ENCODE results near the gene EEF1AKMT2.

GRCh38 chr10:124724279-124725027, 67.2 kb downstream of the EEF1AKMT2 start:
- TF ChIP-seq CTCF (IDR thresholded peaks at IDR 0.05) (no peak), HMGA2 (CRISPR knock-in tag; IDR thresholded peaks at IDR 0.05) (no peak), SMAD4 (CRISPR knock-in tag; IDR thresholded peaks at IDR 0.05) (no peak), ZNF121 (CRISPR knock-in tag; IDR thresholded peaks at IDR 0.05) (no peak), CDX4 (CRISPR knock-in tag; IDR thresholded peaks at IDR 0.05; ENCODE audit: borderline replicate concordance) (no peak), ZNF138 (CRISPR knock-in tag; conservative IDR thresholded peaks at IDR 0.05) (no peak), NFATC4 (CRISPR knock-in tag; IDR thresholded peaks at IDR 0.05) (no peak), CREB1 (CRISPR knock-in tag; IDR thresholded peaks at IDR 0.05) (no peak), NR3C1 (CRISPR knock-in tag; conservative IDR thresholded peaks at IDR 0.05; ENCODE audit: low read depth) (no peak)
- TF ChIP-seq, protein P1, sequence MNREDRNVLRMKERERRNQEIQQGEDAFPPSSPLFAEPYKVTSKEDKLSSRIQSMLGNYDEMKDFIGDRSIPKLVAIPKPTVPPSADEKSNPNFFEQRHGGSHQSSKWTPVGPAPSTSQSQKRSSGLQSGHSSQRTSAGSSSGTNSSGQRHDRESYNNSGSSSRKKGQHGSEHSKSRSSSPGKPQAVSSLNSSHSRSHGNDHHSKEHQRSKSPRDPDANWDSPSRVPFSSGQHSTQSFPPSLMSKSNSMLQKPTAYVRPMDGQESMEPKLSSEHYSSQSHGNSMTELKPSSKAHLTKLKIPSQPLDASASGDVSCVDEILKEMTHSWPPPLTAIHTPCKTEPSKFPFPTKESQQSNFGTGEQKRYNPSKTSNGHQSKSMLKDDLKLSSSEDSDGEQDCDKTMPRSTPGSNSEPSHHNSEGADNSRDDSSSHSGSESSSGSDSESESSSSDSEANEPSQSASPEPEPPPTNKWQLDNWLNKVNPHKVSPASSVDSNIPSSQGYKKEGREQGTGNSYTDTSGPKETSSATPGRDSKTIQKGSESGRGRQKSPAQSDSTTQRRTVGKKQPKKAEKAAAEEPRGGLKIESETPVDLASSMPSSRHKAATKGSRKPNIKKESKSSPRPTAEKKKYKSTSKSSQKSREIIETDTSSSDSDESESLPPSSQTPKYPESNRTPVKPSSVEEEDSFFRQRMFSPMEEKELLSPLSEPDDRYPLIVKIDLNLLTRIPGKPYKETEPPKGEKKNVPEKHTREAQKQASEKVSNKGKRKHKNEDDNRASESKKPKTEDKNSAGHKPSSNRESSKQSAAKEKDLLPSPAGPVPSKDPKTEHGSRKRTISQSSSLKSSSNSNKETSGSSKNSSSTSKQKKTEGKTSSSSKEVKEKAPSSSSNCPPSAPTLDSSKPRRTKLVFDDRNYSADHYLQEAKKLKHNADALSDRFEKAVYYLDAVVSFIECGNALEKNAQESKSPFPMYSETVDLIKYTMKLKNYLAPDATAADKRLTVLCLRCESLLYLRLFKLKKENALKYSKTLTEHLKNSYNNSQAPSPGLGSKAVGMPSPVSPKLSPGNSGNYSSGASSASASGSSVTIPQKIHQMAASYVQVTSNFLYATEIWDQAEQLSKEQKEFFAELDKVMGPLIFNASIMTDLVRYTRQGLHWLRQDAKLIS (CRISPR knock-in tag; IDR thresholded peaks at IDR 0.05; ENCODE audit: borderline replicate concordance) = no peak
- TF ChIP-seq, protein P2, sequence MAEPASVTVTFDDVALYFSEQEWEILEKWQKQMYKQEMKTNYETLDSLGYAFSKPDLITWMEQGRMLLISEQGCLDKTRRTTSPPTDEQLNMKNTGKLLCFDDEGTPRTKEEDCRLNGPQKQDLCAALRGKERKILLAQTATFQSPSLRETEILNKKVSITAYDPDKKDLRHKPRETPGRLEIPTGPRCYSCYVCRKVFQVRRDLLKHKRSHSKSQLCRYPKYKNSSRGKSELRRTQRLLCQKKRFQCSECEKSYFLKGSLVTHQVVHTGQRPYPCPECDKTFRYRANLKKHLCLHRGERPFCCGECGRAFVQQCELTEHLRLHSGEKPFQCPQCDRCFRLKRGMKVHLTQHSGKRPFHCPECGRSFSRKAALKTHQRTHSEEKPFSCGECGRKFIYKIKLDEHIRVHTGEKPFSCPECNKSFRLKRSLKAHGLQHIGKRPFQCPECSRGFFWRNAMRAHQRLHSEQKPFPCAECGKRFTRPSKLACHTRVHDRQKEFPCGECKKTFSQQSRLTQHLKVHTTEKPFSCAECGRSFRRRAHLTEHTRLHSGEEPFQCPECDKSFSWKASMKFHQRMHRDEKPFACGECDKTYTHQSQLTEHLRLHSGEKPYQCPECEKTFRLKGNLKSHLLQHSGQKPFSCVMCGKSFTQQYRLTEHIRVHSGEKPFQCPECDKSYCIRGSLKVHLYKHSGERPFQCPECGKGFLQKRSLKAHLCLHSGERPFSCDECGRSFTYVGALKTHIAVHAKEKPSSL (CRISPR knock-in tag; conservative IDR thresholded peaks at IDR 0.05) = no peak
- TF ChIP-seq, protein P3, sequence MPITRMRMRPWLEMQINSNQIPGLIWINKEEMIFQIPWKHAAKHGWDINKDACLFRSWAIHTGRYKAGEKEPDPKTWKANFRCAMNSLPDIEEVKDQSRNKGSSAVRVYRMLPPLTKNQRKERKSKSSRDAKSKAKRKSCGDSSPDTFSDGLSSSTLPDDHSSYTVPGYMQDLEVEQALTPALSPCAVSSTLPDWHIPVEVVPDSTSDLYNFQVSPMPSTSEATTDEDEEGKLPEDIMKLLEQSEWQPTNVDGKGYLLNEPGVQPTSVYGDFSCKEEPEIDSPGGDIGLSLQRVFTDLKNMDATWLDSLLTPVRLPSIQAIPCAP (CRISPR knock-in tag; IDR thresholded peaks at IDR 0.05) = no peak

Data from WTC11 (cell line).